ENCODE results near the gene RASGRF1.

DNA sequence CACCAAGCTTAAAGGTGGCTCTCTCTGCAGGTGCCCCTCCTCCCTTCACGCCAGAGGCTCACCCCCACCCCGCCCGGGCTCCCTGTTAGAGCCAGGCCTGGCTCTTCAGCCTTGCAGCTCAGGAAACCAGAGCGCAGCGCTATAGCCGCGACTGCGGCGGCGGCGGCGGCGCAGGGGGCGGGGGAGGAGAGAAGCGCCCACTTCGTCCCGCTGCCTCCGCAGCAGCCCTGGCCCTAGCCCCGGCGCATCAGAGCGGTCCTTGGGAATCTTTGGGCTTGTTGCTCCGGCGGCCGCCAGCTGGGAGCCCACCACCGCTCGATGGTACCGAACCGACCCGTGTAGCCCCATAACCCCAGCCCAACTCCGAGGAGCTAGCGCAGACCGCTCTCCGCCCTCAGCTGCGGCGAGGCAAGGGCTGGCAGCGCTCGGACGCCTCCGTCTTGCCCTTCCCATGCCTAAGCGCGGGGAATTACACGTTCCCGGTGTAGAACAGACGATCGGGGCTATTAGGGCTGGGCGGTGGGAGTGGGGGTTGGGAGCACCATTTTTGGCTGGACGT is 1.2 kb downstream of the RASGRF1 start:
- TF ChIP-seq, protein P1, sequence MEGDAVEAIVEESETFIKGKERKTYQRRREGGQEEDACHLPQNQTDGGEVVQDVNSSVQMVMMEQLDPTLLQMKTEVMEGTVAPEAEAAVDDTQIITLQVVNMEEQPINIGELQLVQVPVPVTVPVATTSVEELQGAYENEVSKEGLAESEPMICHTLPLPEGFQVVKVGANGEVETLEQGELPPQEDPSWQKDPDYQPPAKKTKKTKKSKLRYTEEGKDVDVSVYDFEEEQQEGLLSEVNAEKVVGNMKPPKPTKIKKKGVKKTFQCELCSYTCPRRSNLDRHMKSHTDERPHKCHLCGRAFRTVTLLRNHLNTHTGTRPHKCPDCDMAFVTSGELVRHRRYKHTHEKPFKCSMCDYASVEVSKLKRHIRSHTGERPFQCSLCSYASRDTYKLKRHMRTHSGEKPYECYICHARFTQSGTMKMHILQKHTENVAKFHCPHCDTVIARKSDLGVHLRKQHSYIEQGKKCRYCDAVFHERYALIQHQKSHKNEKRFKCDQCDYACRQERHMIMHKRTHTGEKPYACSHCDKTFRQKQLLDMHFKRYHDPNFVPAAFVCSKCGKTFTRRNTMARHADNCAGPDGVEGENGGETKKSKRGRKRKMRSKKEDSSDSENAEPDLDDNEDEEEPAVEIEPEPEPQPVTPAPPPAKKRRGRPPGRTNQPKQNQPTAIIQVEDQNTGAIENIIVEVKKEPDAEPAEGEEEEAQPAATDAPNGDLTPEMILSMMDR (IDR thresholded peaks at IDR 0.05), result no peak
- TF ChIP-seq POLR2A (IDR thresholded peaks at IDR 0.05), result no peak
